SU-DHL-6 (cell line): Measurements from ENCODE around the gene STXBP3.

ENCODE experiments used
- CTCF ChIP-seq: fragments of 200-600 bp; sonication (generic); IDR thresholded peaks from one replicate; pipeline ENCODE4 v1.5.1; 2017; ENCODE audit warnings: antibody characterized with exemption, mild to moderate bottlenecking, low read length, moderate library complexity; ENCODE audit not compliant: insufficient read depth, poor library complexity, severe bottlenecking
- EZH2phosphoT487 ChIP-seq: fragments of 200-600 bp; sonication (generic), shearing (Covaris generic); conservative IDR thresholded peaks from 2 replicates; pipeline ENCODE4 v1.6.1; 2018; ENCODE audit warnings: mild to moderate bottlenecking, antibody characterized with exemption, low read length, moderate library complexity, mixed read lengths

DNA sequence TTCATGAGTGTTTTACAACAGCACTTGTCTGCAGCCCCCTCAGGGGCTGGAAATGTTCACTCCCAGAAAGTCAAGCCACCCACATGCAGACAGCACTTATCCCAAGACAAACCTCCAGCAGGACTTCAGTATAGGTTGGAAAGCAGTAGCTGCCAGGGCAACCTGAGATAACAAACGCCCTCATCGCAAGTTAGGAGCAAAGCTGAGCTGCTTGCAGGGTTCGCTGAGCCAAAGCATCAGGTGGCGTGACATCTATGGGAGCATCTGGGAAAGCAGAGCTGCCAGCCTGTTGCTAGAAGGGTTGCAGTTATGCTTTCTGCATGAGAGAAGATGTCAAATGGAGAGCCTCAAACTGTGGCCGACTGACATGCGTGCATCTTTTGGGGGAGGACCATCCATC lies 4.2 kb upstream of the STXBP3 start:
- no peak for TF ChIP-seq CTCF
- no peak for TF ChIP-seq EZH2phosphoT487
